ENCODE results near the gene PRKD2. TPM values are rescaled to one million over a fixed set of nuclear protein-coding genes. Genes with fewer than 3 reads are reported as not detected.
A peak's percentile ranks its signal among the peaks of the same experiment; 100 is the strongest.
"Not testable (repeated sequence)": the region's sequence is repeated elsewhere in the genome, so short reads cannot be mapped to it uniquely, and the experiment has no call there.

PRKD2 gene
- polyA plus RNA-seq (ENCODE audit: insufficient read length in 3 of 3), result 10 to 100 TPM; 41.3 to 49.1 (median 42.7) TPM
- long read RNA-seq, donor 1, result 0 reads
- long read RNA-seq, donor 2, transcript PRKD2-201 (18 exons, 3,070 nt), result major isoform, 6 of 16 reads
- long read RNA-seq, donor 2, partial matches to known transcripts, result 6 of 16 reads
- long read RNA-seq, donor 2, other reads (novel, unspliced or antisense), result 0 of 16 reads
- long read RNA-seq, donor 3, partial matches to known transcripts, result 5 of 9 reads
- long read RNA-seq, donor 3, other reads (novel, unspliced or antisense), result 0 of 9 reads
- long read RNA-seq, donor 4, partial matches to known transcripts, result 0 of 9 reads
- long read RNA-seq, donor 4, other reads (novel, unspliced or antisense), result 0 of 9 reads
- long read RNA-seq, donor 5, partial matches to known transcripts, result 0 of 1 reads
- long read RNA-seq, donor 5, other reads (novel, unspliced or antisense), result 0 of 1 reads
- long read RNA-seq, donor 6, partial matches to known transcripts, result 0 of 3 reads
- long read RNA-seq, donor 6, other reads (novel, unspliced or antisense), result 0 of 3 reads
- long read RNA-seq, donor 7, transcript PRKD2-201 (18 exons, 3,070 nt), result major isoform, 5 of 8 reads
- long read RNA-seq, donor 7, partial matches to known transcripts, result 0 of 8 reads
- long read RNA-seq, donor 7, other reads (novel, unspliced or antisense), result 0 of 8 reads
- long read RNA-seq, donor 8, partial matches to known transcripts, result 0 of 3 reads
- long read RNA-seq, donor 8, other reads (novel, unspliced or antisense), result 0 of 3 reads
- long read RNA-seq, donor 9, partial matches to known transcripts, result 0 of 4 reads
- long read RNA-seq, donor 9, other reads (novel, unspliced or antisense), result 0 of 4 reads
- long read RNA-seq, donor 10, partial matches to known transcripts, result 9 of 10 reads
- long read RNA-seq, donor 10, other reads (novel, unspliced or antisense), result 0 of 10 reads
- long read RNA-seq, donor 11, partial matches to known transcripts, result 0 of 2 reads
- long read RNA-seq, donor 11, other reads (novel, unspliced or antisense), result 0 of 2 reads
- long read RNA-seq, donor 12, partial matches to known transcripts, result 0 of 3 reads
- long read RNA-seq, donor 12, other reads (novel, unspliced or antisense), result 0 of 3 reads
- long read RNA-seq, donor 13, partial matches to known transcripts, result 5 of 5 reads
- long read RNA-seq, donor 13, other reads (novel, unspliced or antisense), result 0 of 5 reads
- long read RNA-seq, donor 14, result 0 reads
- long read RNA-seq, donor 15, partial matches to known transcripts, result 5 of 12 reads
- long read RNA-seq, donor 15, other reads (novel, unspliced or antisense), result 0 of 12 reads
- long read RNA-seq, donor 16, partial matches to known transcripts, result 0 of 3 reads
- long read RNA-seq, donor 16, other reads (novel, unspliced or antisense), result 0 of 3 reads

DNA sequence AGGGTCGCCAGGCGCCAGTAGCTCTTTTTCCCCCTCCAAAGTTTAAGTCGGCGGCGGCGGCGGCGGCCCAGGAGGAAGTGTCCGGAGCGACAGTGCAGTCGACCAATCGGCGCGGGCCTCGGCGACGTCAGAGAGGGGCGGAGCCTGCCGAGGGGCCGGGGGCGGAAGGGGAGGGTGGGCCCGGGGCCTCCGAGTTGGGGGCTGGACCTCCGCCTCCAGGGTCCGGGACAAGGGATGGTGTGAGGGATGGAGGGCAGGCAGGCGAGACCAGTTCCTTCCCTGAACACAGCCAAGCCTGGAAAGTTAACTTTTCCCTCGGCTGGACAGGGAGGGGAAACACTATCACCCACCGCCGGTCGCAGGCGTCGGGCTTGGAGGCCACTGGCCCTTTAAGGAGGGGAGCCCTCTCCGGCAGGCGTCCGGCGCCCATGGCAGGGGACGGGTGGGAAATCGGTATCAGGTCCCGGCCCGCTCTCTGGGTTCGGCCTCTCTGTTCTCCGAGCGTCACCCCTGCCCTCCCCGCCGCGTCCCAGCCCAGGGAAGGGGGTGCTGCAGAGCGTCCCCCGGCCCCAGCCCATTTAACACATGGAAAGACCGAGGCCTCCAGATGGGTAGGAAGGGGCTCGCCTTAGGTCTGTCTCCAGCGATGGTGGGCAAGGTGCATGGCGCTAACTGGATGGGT, at the start of gene PRKD2:
Gene PRKD2, minus strand, starts transcription at position 81 of the 682 bp plus-strand sequence. CDS start 744 bp downstream, outside the sequence.
- DNase-seq, result peak; percentile 91

DNA sequence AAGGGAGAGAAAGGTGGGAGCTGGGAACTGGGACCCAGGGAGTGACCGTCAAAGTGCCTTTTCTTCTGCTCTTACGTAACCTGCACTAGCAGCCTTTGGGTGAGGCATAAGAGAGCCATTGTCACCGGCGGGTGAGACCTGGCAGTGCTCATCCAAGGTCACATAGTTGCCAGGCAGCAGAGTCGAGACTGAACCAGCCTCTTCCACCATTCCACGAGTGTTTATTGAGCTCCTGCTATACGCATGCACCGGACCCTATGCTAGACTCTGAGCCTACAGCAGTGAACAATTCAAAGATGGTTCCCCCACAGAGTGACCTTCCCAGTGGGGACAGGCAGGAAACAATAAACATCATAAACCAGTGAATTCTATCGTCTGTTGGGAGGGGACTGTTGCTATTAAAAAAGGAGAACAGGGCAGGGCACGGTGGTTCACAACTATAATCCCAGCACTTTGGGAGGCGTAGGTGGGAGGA, 47.9 kb upstream of the PRKD2 start:
- DNase-seq, result no peak

DNA sequence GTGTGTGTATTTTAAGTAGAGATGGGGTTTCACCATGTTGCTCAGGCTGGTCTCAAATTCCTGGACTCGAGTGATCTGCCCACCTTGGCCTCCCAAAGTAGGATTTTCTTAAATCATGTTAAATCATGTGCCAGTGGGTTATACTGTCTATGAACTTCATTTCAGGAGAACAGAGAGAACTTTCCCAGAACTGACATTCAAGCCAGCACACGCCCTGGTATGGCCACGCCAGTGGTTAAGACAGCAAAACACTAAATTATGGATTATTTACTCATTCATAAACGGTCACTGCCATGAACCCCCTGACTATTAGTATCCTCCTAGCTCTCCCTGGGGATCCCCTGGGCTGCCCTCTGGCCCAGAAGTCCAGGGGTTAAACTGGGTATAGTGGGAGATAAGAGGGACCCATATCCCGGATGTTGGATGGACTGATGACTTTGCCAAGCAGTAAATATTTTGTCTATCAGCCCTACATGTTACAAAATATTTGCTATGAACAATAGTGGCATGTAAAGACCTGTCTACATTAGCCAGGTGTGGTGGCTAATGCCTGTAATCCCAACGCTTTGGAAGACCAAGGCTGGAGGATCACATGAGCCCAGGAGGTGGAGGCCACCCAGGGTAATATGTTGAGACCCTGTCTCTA, 45.5 kb upstream of the PRKD2 start:
- no peak for DNase-seq

DNA sequence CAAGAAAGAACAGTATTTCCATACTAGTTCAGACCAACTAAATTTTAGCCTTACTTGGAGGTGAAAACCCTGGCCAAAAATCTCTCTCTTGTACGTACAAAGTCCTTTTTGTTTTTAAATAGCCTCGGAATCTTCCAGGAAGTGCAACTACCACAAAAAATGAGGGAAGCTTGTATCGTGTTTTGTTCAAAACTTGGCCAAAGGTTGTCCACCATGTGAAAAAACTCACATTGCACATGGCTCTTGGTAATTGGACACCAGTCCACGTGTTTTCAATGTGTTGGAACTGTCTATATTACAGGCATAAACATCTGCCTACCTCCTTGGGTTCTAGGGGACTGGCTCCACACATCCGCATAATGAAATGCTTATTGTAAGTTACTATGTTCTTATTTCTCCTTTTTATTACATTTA, 44.5 kb upstream of the PRKD2 start:
- no peak for DNase-seq

DNA sequence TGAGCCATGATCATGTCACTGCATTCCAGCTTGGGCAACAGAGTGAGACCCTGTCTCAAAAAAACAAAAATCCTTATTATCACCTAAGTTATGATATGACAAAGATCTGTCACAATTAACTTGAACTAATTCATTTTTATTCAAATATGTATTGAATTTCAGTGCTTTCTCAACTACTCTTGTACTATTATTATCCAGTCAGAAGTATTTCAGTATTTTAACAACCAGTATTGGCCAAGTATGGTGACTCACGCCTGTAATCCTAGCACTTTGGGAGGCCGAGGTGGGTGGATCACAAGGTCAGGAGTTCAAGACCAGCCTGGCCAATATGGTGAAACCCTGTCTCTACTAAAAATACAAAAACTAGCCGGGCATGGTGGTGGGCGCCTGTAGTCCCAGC, 44.0 kb upstream of the PRKD2 start:
- not testable (repeated sequence) for DNase-seq

DNA sequence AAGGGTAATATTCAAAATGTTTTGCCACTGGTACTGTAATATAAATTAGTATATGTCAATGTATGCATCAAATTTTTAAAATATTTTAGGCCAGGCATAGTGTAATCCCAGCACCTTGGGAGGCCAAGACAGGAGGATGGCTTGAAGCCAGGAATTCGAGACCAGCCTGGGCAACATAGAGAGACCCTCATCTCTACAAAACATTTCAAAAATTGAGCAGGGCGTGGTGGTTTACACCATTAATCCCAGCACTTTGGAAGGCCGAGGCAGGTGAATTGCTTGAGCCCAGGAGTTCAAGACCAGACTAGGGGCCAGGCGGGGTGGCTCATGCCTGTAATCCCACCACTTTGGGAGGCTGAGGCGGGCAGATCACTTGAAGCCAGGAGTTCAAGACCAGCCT, 43.4 kb upstream of the PRKD2 start:
- no peak for DNase-seq

DNA sequence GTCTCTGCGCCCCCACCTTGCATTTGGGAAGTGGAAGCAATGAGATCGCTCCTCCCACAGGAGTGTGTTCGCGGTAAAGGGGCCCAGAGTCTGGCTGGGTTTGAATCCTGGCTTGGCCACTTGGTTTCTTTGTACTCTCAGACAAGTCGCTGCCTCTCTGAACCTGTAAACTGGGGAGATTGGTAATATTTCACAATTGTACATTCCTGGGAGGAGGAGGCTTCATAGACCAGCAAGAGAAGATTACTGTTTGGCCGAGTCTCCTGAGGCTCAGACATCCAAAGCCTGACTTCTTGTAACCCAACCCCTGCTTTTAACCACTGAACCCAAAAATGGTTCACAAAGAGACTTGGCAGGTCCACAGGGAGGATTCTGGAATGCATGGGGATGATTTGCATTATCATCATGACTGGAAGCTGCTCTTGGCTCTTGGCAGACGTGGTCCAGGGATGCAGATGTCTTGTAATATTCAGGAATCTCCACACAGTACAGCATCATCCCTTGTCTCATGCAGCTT, 43.0 kb upstream of the PRKD2 start:
- DNase-seq, result no peak

DNA sequence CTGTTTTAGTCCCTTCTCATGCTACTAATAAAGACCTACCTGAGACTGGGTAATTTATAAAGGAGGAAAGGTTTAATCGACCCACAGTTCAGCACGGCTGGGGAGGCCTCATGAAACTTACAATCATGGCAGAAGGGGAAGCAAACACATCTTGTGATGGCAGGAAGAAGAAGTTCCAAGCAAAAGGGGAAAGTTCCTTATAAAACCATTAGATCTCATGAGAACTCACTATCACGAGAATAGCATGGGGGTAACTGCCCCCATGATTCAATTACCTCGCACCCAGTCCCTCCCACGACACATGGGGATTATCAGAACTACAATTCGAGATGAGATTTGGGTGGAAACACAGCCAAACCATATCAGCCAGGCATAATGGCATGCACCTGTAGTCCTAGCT, 42.3 kb upstream of the PRKD2 start:
- DNase-seq, result no peak

DNA sequence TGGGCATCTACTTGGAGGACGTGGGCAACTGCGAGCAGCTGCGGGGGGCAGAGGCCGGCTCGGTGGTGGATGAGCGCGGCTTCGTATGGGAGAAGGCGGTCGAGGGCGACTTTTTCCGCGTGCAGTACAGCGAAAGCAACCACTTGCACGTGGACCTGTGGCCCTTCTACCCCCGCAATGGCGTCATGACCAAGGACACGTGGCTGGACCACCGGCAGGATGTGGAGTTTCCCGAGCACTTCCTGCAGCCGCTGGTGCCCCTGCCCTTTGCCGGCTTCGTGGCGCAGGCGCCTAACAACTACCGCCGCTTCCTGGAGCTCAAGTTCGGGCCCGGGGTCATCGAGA, 39.6 kb upstream of the PRKD2 start:
- DNase-seq, result no peak

DNA sequence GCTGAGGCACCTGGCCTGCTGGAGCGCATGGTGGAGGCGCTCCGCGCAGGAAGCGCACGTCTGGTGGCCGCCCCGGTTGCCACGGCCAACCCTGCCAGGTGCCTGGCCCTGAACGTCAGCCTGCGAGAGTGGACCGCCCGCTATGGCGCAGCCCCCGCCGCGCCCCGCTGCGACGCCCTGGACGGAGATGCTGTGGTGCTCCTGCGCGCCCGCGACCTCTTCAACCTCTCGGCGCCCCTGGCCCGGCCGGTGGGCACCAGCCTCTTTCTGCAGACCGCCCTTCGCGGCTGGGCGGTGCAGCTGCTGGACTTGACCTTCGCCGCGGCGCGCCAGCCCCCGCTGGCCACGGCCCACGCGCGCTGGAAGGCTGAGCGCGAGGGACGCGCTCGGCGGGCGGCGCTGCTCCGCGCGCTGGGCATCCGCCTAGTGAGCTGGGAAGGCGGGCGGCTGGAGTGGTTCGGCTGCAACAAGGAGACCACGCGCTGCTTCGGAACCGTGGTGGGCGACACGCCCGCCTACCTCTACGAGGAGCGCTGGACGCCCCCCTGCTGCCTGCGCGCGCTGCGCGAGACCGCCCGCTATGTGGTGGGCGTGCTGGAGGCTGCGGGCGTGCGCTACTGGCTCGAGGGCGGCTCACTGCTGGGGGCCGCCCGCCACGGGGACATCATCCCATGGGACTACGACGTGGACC, 39.1 kb upstream of the PRKD2 start:
- no peak for DNase-seq

DNA sequence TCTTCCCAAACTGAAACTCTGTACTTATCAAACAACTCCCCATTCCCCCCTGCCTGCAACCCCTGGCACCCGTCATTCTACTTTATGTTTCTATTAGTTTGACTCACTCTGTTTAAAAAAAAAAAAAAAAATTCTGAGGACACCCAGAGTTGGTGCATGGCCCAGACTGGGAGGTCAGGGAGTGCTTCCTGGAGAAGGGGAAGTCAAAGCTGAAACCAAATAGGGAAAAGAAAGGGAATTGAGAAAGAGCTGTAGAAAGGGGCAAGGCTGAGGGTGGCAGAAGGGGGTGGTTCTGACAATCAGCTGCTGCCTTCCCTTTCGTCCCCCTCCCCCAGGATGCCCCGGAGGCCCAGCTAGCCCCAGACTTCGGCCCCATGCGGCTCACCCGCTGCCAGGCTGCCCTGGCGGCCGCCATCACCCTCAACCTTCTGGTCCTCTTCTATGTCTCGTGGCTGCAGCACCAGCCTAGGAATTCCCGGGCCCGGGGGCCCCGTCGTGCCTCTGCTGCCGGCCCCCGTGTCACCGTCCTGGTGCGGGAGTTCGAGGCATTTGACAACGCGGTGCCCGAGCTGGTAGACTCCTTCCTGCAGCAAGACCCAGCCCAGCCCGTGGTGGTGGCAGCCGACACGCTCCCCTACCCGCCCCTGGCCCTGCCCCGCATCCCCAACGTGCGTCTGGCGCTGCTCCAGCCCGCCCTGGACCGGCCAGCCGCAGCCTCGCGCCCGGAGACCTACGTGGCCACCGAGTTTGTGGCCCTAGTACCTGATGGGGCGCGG, 38.4 kb upstream of the PRKD2 start:
- DNase-seq, result no peak

DNA sequence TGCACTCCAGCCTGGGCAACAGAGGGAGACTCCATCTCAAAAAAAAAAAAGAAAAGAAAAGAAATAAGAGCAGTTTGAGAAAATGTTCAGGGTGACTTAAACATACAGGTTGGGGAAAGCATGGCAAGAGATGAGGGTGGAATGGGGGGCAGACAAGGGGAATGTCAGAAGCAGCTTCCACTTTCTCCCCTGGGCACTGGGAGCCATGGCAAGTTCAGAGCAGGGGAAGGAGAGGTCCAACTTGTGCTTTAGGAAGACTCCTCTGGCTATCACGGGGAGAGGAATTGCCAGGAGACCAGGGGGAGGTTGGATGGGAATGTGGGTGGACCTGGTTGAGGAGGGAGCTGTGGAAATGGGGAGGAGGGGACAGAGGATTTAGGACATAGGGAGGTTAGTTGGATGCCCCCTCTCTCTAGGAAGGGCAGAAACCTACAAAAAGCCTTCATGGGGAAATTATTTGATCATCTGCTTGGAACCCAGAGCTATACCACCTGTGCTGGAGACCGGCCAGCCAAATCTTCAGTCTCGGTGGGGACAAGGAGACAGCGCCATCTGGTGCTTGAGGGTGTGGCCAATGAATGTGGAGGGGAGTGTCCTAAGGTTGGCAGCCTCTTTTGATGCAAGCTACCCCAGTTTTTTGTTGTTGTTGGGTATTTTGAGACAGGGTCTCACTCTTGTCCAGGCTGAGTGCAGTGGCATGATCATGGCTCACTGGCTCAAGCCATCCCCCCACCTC, 36.7 kb upstream of the PRKD2 start:
- DNase-seq, result peak; percentile 42

DNA sequence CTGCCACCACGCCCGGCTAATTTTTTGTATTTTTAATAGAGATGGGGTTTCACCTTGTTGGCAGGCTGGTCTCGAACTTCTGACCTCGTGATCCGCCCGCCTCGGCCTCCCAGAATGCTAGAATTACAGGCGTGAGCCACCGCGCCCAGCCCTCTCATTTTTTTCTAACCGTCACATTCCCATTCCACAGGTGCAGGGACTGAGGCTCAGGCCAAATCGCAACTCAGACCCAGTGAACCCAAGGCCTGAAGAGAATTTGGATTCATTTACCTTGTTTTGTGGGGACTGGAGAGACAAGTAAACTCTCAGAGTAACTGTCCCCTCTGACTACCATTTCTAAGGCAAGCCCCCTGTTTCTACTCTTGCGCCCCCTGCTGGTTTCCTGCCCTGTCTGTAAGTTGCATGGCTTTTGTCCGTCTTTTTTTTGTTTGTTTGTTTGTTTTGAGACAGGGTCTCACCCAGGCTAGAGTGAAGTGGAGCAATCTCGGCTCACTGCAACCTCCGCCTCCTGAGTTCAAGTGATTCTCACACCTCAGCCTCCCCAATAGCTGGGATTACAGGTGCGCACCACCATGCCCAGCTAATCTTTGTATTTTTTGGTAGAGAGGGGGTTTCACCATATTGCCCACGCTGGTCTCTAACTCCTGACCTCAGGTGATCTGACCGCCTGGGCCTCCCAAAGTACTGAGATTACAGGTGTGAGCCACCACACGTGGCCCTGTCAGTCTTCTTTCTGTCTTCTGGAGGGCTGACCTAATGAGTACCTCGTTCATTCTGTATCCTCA, 31.6 kb upstream of the PRKD2 start:
- no peak for DNase-seq

DNA sequence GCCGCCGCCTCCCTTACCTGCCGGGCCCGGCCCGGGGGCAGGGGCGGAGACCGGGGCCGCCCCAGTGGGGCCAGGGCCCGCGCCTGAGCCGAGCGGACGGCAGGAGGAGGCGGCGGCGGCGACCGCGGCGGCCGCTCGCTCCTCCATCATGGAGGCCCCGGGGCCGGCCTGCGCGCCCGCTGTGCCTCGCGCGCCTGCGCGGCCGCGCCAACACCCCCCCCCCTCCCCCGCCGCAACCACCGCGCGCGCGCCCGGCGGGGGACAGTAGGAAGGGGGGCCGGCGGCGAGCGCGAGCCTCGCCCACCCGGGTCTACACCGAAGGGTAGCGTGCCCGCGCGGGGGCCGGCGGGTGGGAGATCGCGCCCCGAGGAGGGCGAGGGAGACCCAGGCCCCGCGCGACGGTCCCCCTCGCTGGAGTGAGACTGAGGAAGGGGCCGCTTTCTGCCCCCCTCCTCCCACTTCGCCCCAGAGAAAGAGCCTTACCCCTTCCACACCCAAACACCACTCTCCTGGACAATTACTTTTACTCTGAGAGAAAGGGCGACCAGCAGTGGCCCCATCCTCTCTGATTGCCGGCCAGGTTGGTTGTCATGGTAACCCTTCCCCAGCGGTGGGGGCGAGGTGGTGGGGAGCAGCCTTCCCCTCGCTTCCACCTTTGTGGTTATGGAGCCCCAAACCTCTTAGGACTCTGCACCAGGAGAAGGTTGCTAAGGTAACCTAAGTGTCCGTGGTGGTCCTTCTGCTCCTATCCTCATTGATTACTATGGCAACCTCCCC, 29.6 kb upstream of the PRKD2 start, which contains the start of gene STRN4:
Gene STRN4, minus strand, starts transcription at position 170 of the 777 bp plus-strand sequence. Its CDS starts 20 bp downstream, at position 150.
- peak; percentile 58 for DNase-seq

DNA sequence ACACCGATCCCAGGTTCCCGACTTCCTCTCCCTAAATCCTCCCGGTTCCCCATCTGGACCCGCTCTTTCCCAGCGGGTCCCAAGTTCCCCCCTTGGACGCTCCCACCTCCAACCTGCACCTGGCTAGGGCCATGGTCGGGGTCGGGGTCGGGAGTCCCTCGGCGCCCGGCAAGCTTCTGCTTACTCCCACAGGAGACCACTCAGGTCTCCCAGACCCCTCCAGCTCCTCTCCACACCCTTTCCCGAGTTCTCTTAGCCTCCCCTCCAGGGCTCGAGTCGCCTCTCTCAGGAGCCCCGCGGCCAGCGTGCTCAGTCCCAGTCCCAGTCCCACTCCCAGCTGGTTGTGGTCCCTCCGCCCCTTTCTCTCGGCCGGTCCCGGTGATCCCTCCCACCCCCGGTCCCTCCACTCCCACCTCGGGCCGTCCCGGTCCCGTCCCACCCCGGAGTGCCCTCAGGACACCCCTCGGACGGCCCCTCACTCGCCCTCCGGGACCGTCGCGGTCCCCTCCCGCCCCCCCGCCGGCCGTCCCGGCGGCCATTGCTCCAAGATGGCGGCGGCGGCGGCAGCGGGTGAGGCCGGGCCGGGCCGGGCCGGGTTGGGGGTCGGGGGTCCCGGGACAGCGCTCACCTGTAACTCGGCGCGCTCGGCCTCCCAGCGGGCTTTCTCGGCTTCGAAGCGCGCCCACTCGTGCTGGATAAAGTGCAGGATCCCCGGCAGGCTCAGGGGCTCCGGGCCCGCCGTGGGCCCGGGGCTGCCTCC, 28.8 kb upstream of the PRKD2 start, which contains the start of gene FKRP:
Gene FKRP, plus strand, starts transcription at position 537 of the 760 bp plus-strand sequence. CDS start 9,394 bp downstream, outside the sequence.
- DNase-seq, result no peak
